Posterior vena cava (tissue), 2 donors: Measurements from ENCODE around the gene DRD1. TPM values are rescaled to one million over a fixed set of nuclear protein-coding genes. Genes with fewer than 3 reads are reported as not detected.
"Not testable (repeated sequence)": the region's sequence is repeated elsewhere in the genome, so short reads cannot be mapped to it uniquely, and the experiment has no call there.

Source experiments
- DNase-seq: peaks from one replicate; pipeline ENCODE4 v3.0.0-alpha.2; 2020; ENCODE audit warnings: low spot score
- intact Hi-C, 2 donors: fragments of 100-400 bp; cut with DNase I; formaldehyde crosslinking; loops; one replicate each; pipeline versions ENCODE4 v1.14.1 to v1.14.2; 2022 to 2023
- total RNA-seq, 2 donors: library from RNA; stranded (reverse); fragmentation: NEBNext Ultra II Directional; extraction: Animal tissue kit (Norgen Biotek cat#: 25700); gene quantifications; one replicate each; pipeline ENCODE4 v1.2.1, GENCODE V29; 2021
- donor health status: DM: yes; HTN: yes; CAD: no.
- donor health status: DM: yes; HTN: yes; CAD: no.

Gene DRD1
- total RNA-seq, 2 donors from 2014 or later, result 0.14 to 0.29 TPM

DNA sequence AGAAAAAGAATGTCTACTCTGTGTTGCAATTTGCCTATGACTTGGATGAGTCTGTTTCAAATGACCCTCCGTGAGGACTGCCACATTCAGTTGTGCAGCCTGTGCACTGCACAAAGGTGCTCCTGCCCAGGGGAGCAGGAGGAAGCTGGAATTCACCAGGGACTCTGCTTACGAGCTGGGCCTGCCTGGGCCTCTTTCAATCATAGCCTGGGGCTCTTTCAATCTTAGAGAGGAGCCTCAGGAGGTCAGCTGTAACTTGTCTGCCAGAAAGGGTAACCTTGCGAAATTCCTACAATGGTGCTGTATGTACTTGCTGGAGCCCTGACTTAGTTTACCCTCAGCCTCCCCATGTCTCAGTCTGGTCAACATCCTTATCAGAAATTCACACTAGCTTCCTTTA, 25.9 kb upstream of the DRD1 start:
- intact Hi-C loops, result no loop called here
- no peak for DNase-seq

- intact Hi-C loops, result no loop called here
- no peak for DNase-seq
Observed at GRCh38 chr5:175468892-175469291, 24.9 kb upstream of the DRD1 start.

- DNase-seq, result no peak
- intact Hi-C loops, result no loop called here
Observed at GRCh38 chr5:175467983-175468690, 24.2 kb upstream of the DRD1 start.

GRCh38 chr5:175466700-175467318, 22.8 kb upstream of the DRD1 start:
- intact Hi-C loops, result no loop called here
- no peak for DNase-seq

DNA sequence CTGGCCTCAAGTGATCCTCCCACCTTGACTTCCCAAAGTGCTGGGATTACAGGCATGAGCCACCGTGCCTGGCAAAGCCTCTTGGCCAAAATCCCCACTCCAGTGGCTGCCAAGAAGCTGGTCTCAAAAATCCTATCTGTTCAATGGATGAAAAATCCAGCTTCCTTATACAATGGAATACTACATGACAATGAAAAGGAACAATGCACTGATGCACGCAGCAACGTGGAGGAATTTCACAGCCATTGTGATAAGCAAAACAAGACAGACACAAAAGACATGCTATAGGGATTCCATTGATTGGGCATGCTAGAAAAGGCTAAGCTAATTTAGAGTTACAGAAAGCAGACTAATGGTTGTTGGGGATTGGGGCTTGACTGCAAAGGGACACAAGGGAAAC, 21.3 kb upstream of the DRD1 start:
- DNase-seq, result no peak
- intact Hi-C loops, result no loop called here

DNA sequence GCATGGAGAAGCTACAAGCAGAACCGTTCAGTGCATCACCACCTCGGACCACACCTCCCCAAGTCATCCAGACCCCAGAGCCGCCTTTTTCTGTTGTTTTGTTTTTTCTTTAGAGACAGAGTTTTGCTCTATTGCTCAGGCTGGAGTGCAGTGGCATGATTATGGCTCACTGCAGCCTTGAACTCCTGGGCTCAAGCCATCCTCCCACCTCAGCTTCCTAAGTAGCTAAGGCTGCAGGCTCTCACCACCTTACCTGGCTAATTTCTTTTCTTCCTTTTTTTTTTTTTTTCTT, 20.9 kb upstream of the DRD1 start:
- no peak for DNase-seq
- intact Hi-C loops, result loop anchor here in 1 of 2 donors (5.0 kb wide), 1 partner anchor 513 kb away; no protein-coding TSS in a partner anchor

- intact Hi-C loops, result loop anchor here in 1 of 2 donors (5.0 kb wide), 1 partner anchor 512 kb away; no protein-coding TSS in a partner anchor
- no peak for DNase-seq
Observed at GRCh38 chr5:175464074-175464941, 20.3 kb upstream of the DRD1 start.

- DNase-seq, result no peak
- intact Hi-C loops, result loop anchor here in 1 of 2 donors (5.0 kb wide), 1 partner anchor 511 kb away; no protein-coding TSS in a partner anchor
Observed at GRCh38 chr5:175463641-175464040, 19.7 kb upstream of the DRD1 start.

- intact Hi-C loops, result loop anchor here in 1 of 2 donors (5.0 kb wide), 1 partner anchor 509 kb away; no protein-coding TSS in a partner anchor
- no peak for DNase-seq
Observed at GRCh38 chr5:175461370-175461769, 17.4 kb upstream of the DRD1 start.

GRCh38 chr5:175460552-175460951, 16.6 kb upstream of the DRD1 start:
- DNase-seq, result no peak
- intact Hi-C loops, result loop anchor here in 1 of 2 donors (5.0 kb wide), 1 partner anchor 508 kb away; no protein-coding TSS in a partner anchor

DNA sequence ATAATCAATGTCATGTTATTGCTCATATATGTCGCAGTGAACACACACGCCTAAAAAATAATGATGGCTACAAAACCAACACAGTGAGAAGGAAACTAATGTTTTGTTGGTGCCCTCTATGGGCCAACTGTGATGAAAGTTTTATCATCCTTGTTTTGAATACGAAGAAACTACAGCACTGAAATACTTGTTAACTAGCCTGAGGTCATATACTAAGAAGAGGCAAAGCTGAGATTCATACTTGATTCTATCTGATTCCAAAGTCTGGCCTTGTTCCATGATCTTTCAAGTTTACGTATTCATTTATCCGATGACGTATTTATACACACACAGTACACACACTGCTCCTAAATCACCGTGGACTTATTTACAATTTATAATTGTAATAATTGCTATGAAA, 16.1 kb upstream of the DRD1 start:
- DNase-seq, result no peak
- intact Hi-C loops, result loop anchor here in 1 of 2 donors (5.0 kb wide), 1 partner anchor 508 kb away; no protein-coding TSS in a partner anchor

GRCh38 chr5:175457466-175457865, 13.5 kb upstream of the DRD1 start:
- intact Hi-C loops, result no loop called here
- DNase-seq, result no peak

DNA sequence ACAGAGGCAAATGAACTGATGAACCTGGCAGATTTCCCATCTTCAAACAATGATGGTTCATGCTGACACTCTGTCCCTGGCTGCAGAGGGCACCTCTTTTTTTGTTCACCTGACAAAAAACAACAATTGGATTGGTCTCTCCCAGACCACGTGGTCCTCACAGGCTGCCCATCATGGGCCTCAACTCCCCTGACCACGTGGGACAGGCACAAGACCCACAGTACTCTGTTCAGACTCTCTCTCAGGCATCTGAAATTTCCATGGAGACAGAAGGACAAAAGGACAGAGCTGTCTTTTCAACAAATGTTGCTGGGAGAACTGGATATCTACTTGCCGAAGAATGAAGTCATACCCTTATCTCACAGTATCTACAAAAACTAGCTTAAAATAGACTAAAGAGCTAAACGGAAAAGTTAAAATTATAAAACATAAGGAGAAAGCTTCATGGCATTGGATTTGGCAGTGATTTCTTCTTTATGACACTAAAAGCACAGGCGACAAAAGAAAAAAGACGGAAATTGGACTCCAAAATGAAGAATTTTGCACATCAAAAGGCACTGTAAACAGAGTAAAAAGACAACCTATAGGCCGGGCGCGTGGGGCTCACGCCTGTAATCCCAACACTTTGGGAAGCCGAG, 12.2 kb upstream of the DRD1 start:
- intact Hi-C loops, result no loop called here
- no peak for DNase-seq

GRCh38 chr5:175454338-175454737, 10.4 kb upstream of the DRD1 start:
- intact Hi-C loops, result loop anchor here in 1 of 2 donors (5.0 kb wide), 1 partner anchor 1103 kb away; no protein-coding TSS in a partner anchor

DNA sequence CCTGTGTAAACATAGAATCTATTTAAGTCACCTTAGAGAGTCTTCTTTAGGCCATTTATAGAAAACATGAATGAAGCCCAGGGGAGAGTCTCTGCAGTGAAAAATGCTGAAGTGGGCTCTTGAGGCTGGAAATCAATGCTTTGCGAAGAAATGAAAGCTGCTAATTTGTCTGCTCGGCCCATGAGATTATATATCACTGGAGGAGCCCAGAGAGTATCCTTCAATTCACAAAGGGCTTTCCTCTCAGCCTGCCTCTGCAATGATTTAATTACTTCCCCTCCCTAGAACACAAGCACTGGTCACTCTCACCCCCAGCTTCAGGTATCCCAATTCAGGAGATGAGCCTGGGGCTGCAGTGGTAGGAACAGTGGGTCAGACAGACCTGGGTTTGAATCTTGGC, 8.2 kb upstream of the DRD1 start:
- intact Hi-C loops, result loop anchor here in 1 of 2 donors (5.0 kb wide), 1 partner anchor 1105 kb away; no protein-coding TSS in a partner anchor
- DNase-seq, result no peak

More at GRCh38 chr5:175454338-175454737, 10.4 kb upstream of the DRD1 start:
- not testable (repeated sequence) for DNase-seq

DNA sequence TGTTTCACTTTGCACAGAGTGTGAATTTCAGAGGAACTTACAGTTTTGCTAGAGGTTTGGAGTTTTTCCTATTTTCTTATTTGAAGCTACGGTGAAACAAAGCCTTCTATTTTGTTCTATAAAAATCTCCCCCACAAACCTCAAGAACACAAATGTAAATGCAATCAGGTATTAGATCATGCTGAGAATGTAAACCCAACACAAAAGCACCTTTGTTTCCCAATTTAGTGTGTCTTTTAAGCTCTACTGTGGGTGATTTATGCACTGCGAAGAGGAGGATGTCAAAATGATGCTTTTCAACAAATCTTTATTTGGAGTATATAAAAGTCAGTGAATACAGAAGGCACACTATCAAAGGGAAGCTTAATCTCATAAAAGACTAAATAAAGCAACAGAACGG, 4.3 kb upstream of the DRD1 start:
- intact Hi-C loops, result no loop called here
- DNase-seq, result no peak

- intact Hi-C loops, result no loop called here
- no peak for DNase-seq
Observed at GRCh38 chr5:175447571-175447970, 3.6 kb upstream of the DRD1 start.

DNA sequence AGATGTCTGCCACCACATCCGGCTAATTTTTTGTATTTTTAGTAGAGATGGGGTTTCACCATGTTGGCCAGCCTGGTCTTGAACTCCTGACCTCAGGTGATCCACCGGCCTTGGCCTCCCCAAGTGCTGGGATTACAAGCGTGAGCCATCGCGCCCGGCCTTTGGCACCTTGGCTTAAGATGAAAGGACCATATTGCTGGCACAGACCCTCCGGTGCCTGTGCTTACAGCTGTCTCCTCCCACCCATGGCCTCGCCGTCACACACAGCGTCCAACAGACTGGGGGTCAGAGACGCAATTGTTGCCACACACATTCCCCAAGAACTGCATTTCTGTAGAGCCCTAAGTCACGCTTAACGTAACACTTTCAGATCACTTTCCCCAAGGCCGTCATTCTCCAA, 2.4 kb upstream of the DRD1 start:
- intact Hi-C loops, DNase-seq: not testable (repeated sequence)

DNA sequence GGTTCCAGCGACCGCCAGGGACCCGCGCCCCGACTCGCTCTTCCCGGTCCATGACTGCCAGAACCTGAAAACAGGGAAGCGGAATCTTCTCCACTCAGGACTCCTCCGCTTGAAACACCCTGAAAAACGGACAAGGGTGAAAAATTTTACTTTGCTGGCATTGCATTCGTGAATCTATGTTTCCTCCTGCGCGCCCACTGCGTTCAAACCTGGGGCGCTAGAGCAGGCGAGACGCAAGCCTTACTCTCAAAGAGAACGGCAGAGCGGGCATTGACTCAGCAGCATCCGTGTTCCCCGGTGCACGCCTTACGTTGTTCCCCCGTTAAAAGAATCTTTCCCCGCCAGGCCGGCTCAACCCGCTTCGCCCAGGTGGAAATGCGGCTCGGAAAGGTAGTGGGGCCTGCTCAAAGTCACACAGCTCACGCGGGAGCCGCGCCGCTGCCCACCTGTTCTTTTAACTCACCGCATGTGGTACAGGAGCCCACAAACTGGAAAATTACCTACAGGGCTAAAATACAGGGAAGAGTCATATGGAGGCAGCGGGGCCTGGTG, 999 bp upstream of the DRD1 start:
- intact Hi-C loops, result loop anchor here in 1 of 2 donors (2.0 kb wide), 1 partner anchor 494 kb away; no protein-coding TSS in a partner anchor
- no peak for DNase-seq
